Upper lobe of left lung (tissue), 6 donors: ENCODE results near the gene GMIP. TPM values are rescaled to one million over a fixed set of nuclear protein-coding genes. Genes with fewer than 3 reads are reported as not detected.

Experiments used
- ATAC-seq, 2 donors: fragments of 200-7000 bp; cut with Tn5 transposase; one replicate each; pipeline ENCODE4 v1.9.1; 2022; ENCODE audit warnings: mild to moderate bottlenecking in 2 of 2, moderate library complexity in 2 of 2; ENCODE audit not compliant: low FRiP score in 2 of 2
- DNase-seq, 2 donors: peaks; one replicate each; pipeline ENCODE4 v3.0.0-alpha.2; 2019 to 2020
- H3K27ac ChIP-seq, 4 donors: fragments of 200-600 bp; sonication (generic); one replicate each; pipeline ENCODE4 v1.5.1; 2016 to 2019
- H3K27me3 ChIP-seq, 4 donors: fragments of 200-600 bp; sonication (generic); one replicate each; pipeline ENCODE4 v1.5.1; 2017 to 2019
- H3K36me3 ChIP-seq, 4 donors: fragments of 200-600 bp; sonication (generic); one replicate each; pipeline ENCODE4 v1.5.1; 2016 to 2019
- H3K4me1 ChIP-seq, 4 donors: fragments of 200-600 bp; sonication (generic); one replicate each; pipeline ENCODE4 v1.5.1; 2018 to 2019
- H3K4me3 ChIP-seq, 4 donors: fragments of 200-600 bp; sonication (generic); one replicate each; pipeline ENCODE4 v1.5.1; 2017 to 2019; ENCODE audit warnings: mild to moderate bottlenecking in 2 of 4, moderate library complexity in 1 of 4
- H3K9me3 ChIP-seq, 4 donors: fragments of 200-600 bp; sonication (generic); one replicate each; pipeline ENCODE4 v1.5.1; 2018 to 2019
- CTCF ChIP-seq, 6 experiments: fragments of 450-650 bp in 4 of 6; fragments of 200-600 bp in 2 of 6; sonication (generic) in 2 of 6; IDR thresholded peaks; one replicate each; pipeline ENCODE4 v1.5.1; 2016 to 2019; ENCODE audit warnings: antibody characterized with exemption in 6 of 6
- EP300 ChIP-seq, 4 donors: sonication (generic); formaldehyde crosslinking; IDR thresholded peaks; one replicate each; pipeline ENCODE4 v1.5.1; 2017; ENCODE audit warnings: antibody characterized with exemption in 4 of 4, control low read depth in 2 of 4
- POLR2A ChIP-seq, 4 donors: fragments of 450-650 bp; IDR thresholded peaks; one replicate each; pipeline ENCODE4 v1.5.1; 2016 to 2017; ENCODE audit warnings: antibody characterized with exemption in 4 of 4, mild to moderate bottlenecking in 2 of 4
- POLR2AphosphoS5 ChIP-seq, 2 donors: sonication (generic); formaldehyde crosslinking; IDR thresholded peaks; one replicate each; pipeline ENCODE4 v1.5.1; 2017; ENCODE audit warnings: antibody characterized with exemption in 2 of 2
- WGBS, 2 donors: methylation state at CpG; one replicate each; pipeline ENCODE4 v1.1.5; 2017 to 2018; 5-methylcytosine and 5-hydroxymethylcytosine counted together
- total RNA-seq, 6 donors: library from RNA; depleted of rRNA in 4 of 6; stranded (reverse); fragments of >200 nt in 4 of 6; gene quantifications; one replicate each; pipeline versions ENCODE4 v1.1.0 to v1.2.1, GENCODE V29; 2016 to 2021
- donor health status: DM: no; HTN: no; CAD: no; lungs with moderate emphysema.
- donor health status: DM: no; HTN: yes; CAD: no; lungs with severe emphysema.

Gene GMIP
- total RNA-seq, 6 donors from 2014 or later: 20.8 to 109 (median 49.1) TPM

DNA sequence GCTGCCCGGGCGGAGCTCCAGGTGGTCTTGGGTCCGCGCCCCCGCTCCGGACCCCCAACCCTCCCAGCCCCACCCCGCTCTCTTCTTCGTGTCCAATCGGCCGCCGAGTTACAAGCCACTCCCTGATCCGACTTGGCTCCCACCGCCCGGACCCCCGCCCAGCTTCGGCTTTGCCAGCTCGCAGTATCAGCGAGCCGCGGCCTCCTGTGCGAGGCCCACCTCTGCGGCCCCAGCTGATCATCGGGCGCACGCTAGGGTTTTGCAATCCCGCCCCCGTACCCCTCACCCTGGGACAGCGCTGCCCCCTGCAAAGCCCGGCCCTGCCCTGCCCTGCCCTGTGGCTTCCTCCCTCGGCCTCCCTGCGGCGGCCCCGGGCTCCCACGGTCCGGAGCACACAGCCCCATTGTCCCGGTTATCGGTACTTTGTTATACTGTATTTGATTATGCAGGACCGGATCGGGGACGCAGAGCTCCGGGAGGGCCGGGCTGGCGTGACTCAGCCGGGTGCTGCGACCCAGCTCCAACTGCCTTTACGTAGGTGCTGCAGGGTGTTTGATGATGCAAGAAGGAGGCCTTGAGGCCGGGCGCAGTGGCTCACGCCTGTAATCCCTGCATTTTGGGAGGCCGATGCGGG is 14.8 kb downstream of the GMIP start:
- Histone ChIP-seq H3K9me3 (no peaks in the 10 kb centered on the region), H3K4me3 (peak overlapping the region; percentile 15 to 62 (median 60)), H3K36me3 (peaks cover 0 to 33% (median 13%) of the 10 kb centered on the region in 4 donors), H3K27me3 (peaks cover 0 to 4% (median 0%) of the 10 kb centered on the region in 4 donors), H3K27ac (peak overlapping the region; percentile 50 to 79 (median 74)), H3K4me1 (peaks cover 14 to 21% (median 16%) of the 10 kb centered on the region in 4 donors)
- ATAC-seq (peak; percentile 24 to 53), DNase-seq (peak; percentile 72 to 89)
- TF ChIP-seq EP300 (IDR thresholded peaks at IDR 0.05): no peak
- no peak for TF ChIP-seq CTCF (IDR thresholded peaks at IDR 0.05)
- TF ChIP-seq POLR2AphosphoS5 (IDR thresholded peaks at IDR 0.05): peak in 1 of 2 donors; percentile 19
- peak in 2 of 4 donors; percentile 9 to 15 for TF ChIP-seq POLR2A (IDR thresholded peaks at IDR 0.05)
- 22 to 41% methylated on average over 9 to 20 of the region's 51 CpGs for WGBS, 2 donors

- WGBS, 2 donors: 1 to 7% methylated on average over 9 to 26 of the region's 87 CpGs
- Histone ChIP-seq H3K27me3 (peaks cover 0 to 4% (median 0%) of the 10 kb centered on the region in 4 donors), H3K36me3 (peaks cover 0 to 26% (median 10%) of the 10 kb centered on the region in 4 donors), H3K9me3 (no peaks in the 10 kb centered on the region), H3K4me3 (peak within 1 kb of the TSS; percentile 15 to 62 (median 60)), H3K4me1 (peaks cover 14 to 21% (median 16%) of the 10 kb centered on the region in 4 donors), H3K27ac (peak within 1 kb of the TSS; percentile 50 to 79 (median 74))
- DNase-seq (peak; percentile 75 to 94), ATAC-seq (peak; percentile 79 to 82)
- TF ChIP-seq POLR2A (IDR thresholded peaks at IDR 0.05): peak in 2 of 4 donors; percentile 29 to 51
- peak in 1 of 6 experiments; percentile 23 for TF ChIP-seq CTCF (IDR thresholded peaks at IDR 0.05)
- TF ChIP-seq POLR2AphosphoS5 (IDR thresholded peaks at IDR 0.05): no peak
- TF ChIP-seq EP300 (IDR thresholded peaks at IDR 0.05): no peak
Observed at GRCh38 chr19:19627621-19628500, 15.6 kb downstream of the GMIP start, which contains the start of gene LPAR2. LPAR2 (minus strand) TSS chr19:19628220; CDS start chr19:19627275, 945 bp downstream.

DNA sequence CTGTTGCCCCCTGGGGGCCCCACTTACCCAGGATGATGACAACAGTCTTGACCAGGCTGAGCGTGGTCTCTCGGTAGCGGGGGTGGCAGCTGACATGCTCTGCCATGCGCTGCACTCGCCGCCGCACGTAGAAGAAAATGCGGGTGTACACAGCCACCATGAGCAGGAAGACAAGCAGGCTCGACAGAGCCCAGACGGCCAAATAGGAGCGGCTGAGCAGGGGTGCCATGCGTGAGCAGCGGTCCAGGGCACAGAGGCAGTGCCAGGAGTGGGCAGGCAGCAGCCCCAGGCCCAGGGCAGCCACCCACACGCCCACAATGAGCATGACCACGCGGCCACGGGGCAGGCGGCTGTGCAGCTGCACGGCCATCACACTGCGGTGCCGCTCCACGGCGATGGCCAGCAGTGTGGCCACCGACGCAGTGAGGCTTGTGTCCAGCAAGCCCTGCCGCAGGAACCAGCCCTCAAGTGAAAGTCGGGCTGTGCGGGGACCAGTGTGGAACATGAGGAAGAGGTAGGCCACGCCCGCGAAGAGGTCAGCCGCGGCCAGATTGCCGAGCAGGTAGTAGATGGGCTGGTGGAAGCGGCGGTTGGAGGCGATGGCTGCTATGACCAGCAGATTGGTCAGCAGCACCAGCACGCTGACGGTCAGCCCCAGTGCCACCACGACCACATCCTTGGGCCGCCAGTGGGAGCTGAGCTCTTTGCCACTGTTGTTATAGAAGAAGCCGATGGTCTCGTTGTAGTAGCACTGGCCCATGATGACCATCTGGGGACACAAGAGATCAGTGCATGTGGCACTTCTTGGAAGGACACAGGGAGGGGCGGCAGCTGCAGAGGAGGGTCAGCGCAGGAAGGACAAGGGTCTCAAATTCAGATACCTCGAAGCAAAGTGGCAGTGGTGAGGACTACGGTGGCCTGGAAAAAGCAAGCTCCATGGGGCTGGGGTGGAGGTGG is 16.7 kb downstream of the GMIP start:
- DNase-seq (peak in 1 of 2 donors; percentile 80), ATAC-seq (no peak)
- peaks cover 14 to 21% (median 16%) of the 10 kb centered on the region in 4 donors for H3K4me1 ChIP-seq
- TF ChIP-seq POLR2AphosphoS5 (IDR thresholded peaks at IDR 0.05) (no peak), EP300 (IDR thresholded peaks at IDR 0.05) (no peak)
- 93% methylated on average over 33 to 45 of the region's 48 CpGs for WGBS, 2 donors
- H3K4me3 ChIP-seq: peak overlapping the region in 3 of 4 donors; percentile 59 to 62 (median 62)
- H3K27ac ChIP-seq: peak overlapping the region in 2 of 4 donors; percentile 72 to 77
- peaks cover 0 to 4% (median 0%) of the 10 kb centered on the region in 4 donors for H3K27me3 ChIP-seq
- H3K9me3 ChIP-seq: no peaks in the 10 kb centered on the region
- H3K36me3 ChIP-seq: peaks cover 0 to 18% (median under 1%) of the 10 kb centered on the region in 4 donors

- TF ChIP-seq POLR2AphosphoS5 (IDR thresholded peaks at IDR 0.05): no peak
- TF ChIP-seq EP300 (IDR thresholded peaks at IDR 0.05): no peak
- TF ChIP-seq CTCF (IDR thresholded peaks at IDR 0.05): no peak
- no peak for ATAC-seq
- Histone ChIP-seq H3K27me3 (peaks cover 0 to 4% (median 0%) of the 10 kb centered on the region in 4 donors), H3K36me3 (peaks cover 0 to 10% (median 0%) of the 10 kb centered on the region in 4 donors), H3K4me3 (no peak overlapping the region), H3K4me1 (peaks cover 16 to 22% (median 20%) of the 10 kb centered on the region in 4 donors), H3K27ac (no peak overlapping the region), H3K9me3 (no peaks in the 10 kb centered on the region)
- 95% methylated on average over 19 of the region's 19 CpGs for WGBS, 2 donors
- DNase-seq: peak in 1 of 2 donors; percentile 69
Observed at GRCh38 chr19:19624032-19624570, 19.4 kb downstream of the GMIP start.
